Panc1 (cell line): Measurements from ENCODE around the gene WWOX. TPM values are rescaled to one million over a fixed set of nuclear protein-coding genes. Genes with fewer than 3 reads are reported as not detected.

Experiments
- ATAC-seq: fragments of 200-7000 bp; cut with Tn5 transposase; 2 replicates; pipeline ENCODE4 v1.9.1; 2020; ENCODE audit warnings: mild to moderate bottlenecking, moderate library complexity
- BruUV-seq: library from RNA; stranded (reverse); fragments of 400-500 nt; replicated peaks from 2 replicates; lab custom pipeline; 2021; lab: Mats Ljungman, UMichigan
- CTCF ChIA-PET: fragments of 300-600 bp; sonication (Branson Sonifier 250); formaldehyde crosslinking; loops from one replicate; lab custom pipeline; 2022; ENCODE audit warnings: antibody characterized with exemption; lab: Charles Lee
- POLR2A ChIA-PET: fragments of 300-600 bp; sonication (Branson Sonifier 250); formaldehyde crosslinking; loops from one replicate; lab custom pipeline; 2022; ENCODE audit warnings: antibody characterized with exemption; lab: Charles Lee
- DNase-seq: peaks from one replicate; pipeline ENCODE4 v3.0.0-alpha.2; 2010; ENCODE audit warnings: low read depth, low spot score
- H3K27ac ChIP-seq: 2 replicates; pipeline ENCODE4 v1.5.1; 2011; ENCODE audit warnings: mild to moderate bottlenecking, low read length, inconsistent platforms
- H3K27me3 ChIP-seq: fragments of 200-500 bp; sonication (Bioruptor generic); 2 replicates; pipeline ENCODE4 v1.6.0; 2014; ENCODE audit warnings: low read length, inconsistent platforms; ENCODE audit not compliant: control insufficient read depth, insufficient read depth
- H3K36me3 ChIP-seq: fragments of 200-500 bp; sonication (Bioruptor generic); 2 replicates; pipeline ENCODE4 v1.5.1; 2014; ENCODE audit warnings: inconsistent platforms, mild to moderate bottlenecking, low read length, moderate library complexity; ENCODE audit not compliant: control insufficient read depth, insufficient read depth
- H3K4me1 ChIP-seq: 2 replicates; pipeline ENCODE4 v1.5.1; 2011; ENCODE audit warnings: inconsistent platforms, mild to moderate bottlenecking, low read length, moderate library complexity; ENCODE audit not compliant: control insufficient read depth, insufficient read depth
- H3K4me3 ChIP-seq, 2 experiments: 2 replicates each; pipeline ENCODE4 v1.5.1; 2011 to 2012; ENCODE audit warnings: low read depth in 2 of 2, low read length in 2 of 2, mild to moderate bottlenecking in 2 of 2, inconsistent platforms in 1 of 2, moderate library complexity in 1 of 2
- H3K9me3 ChIP-seq: fragments of 200-500 bp; sonication (Bioruptor generic); 2 replicates; pipeline ENCODE4 v1.5.1; 2014; ENCODE audit warnings: low read depth, mild to moderate bottlenecking, inconsistent platforms, low read length, moderate library complexity; ENCODE audit not compliant: control insufficient read depth, insufficient read depth
- POLR2AphosphoS5 ChIP-seq: IDR thresholded peaks from 2 replicates; pipeline ENCODE4 v1.6.1; 2012; ENCODE audit warnings: mild to moderate bottlenecking, low read depth, low read length, moderate library complexity
- SIN3A ChIP-seq: IDR thresholded peaks from 2 replicates; pipeline ENCODE4 v1.6.1; 2012; ENCODE audit warnings: low read depth, mild to moderate bottlenecking, low read length, moderate library complexity, borderline replicate concordance; ENCODE audit not compliant: insufficient read depth
- TCF7L2 ChIP-seq: IDR thresholded peaks from 2 replicates; pipeline ENCODE4 v1.6.1; 2011; ENCODE audit warnings: mild to moderate bottlenecking, low read depth, low read length, inconsistent platforms
- in situ Hi-C: cut with HindIII; loops from 2 replicates; pipeline ENCODE4 v1.10.0; 2016; ENCODE audit warnings: low sequenced_read_pairs, low pct_unique_long_range_greater_than_20kb
- intact Hi-C: fragments of 100-400 bp; cut with micrococcal nuclease; formaldehyde crosslinking; loops from one replicate; pipeline ENCODE4 v1.10.0; 2022; ENCODE audit not compliant: unreplicated experiment
- total RNA-seq: library from RNA; stranded (reverse); gene quantifications from one replicate; pipeline ENCODE4 v1.2.1, GENCODE V29; 2021; ENCODE audit not compliant: unreplicated experiment
- TF ChIP-seq, protein P1 (sequence below), 2 experiments: IDR thresholded peaks; 2 replicates each; pipeline ENCODE4 v1.6.1; 2011 to 2012; ENCODE audit warnings: low read depth in 2 of 2, control low read depth in 1 of 2, low read length in 1 of 2, mild to moderate bottlenecking in 1 of 2, moderate library complexity in 1 of 2; ENCODE audit not compliant: insufficient read depth in 1 of 2
- TF ChIP-seq, protein P2 (sequence below): fragments of 450-650 bp; IDR thresholded peaks from 2 replicates; pipeline ENCODE4 v1.5.1; 2017; ENCODE audit warnings: mild to moderate bottlenecking

Gene WWOX
- total RNA-seq, 1 experiment from 2014 or later: 12.5 TPM

DNA sequence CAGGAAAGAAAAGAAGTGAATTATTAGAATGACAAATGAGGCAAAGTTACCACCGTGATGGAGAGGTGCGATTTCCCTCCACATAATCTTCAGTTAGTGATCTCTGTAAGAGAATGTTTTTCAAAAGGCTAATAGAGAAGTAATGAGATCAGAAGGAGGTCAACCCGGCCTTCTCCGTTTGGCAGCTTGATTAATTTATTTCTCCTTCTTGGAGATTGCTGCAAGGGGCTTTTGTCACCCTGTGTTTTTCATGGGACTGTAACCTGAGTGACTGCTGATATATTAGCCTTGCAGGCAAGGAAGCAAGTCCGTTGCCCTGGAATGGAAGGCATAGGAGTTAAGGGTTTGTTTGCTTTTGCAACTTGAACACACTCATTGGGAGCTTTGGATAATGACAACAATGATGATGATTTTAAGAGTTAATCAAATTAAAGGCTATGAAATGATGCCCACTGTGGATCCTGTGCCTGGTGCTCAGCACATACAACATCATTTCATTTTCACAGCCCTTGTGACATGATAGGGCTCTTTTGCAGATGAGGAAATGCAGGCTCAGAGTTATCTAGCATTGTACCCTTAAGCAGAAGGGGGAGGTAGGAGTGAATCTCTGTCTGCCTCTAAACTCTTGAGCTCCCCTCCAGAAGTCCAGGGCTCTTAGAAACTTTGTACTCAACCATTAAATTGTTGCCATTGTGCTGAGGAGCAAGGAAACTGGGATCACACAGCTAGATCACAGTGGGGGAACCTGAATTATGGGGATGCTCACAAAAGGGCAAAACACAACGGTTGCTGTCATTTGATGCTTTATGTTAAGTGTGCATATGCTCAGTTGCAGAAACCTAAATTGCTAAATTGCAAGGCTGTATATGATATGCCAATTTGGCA is 226.3 kb downstream of the WWOX start:
- ATAC-seq (no peak), DNase-seq (no peak)
- intact Hi-C loops: no loop called here
- no peaks in the 10 kb centered on the region for H3K4me1 ChIP-seq
- TF ChIP-seq POLR2AphosphoS5: no peak
- TF ChIP-seq, protein P1, sequence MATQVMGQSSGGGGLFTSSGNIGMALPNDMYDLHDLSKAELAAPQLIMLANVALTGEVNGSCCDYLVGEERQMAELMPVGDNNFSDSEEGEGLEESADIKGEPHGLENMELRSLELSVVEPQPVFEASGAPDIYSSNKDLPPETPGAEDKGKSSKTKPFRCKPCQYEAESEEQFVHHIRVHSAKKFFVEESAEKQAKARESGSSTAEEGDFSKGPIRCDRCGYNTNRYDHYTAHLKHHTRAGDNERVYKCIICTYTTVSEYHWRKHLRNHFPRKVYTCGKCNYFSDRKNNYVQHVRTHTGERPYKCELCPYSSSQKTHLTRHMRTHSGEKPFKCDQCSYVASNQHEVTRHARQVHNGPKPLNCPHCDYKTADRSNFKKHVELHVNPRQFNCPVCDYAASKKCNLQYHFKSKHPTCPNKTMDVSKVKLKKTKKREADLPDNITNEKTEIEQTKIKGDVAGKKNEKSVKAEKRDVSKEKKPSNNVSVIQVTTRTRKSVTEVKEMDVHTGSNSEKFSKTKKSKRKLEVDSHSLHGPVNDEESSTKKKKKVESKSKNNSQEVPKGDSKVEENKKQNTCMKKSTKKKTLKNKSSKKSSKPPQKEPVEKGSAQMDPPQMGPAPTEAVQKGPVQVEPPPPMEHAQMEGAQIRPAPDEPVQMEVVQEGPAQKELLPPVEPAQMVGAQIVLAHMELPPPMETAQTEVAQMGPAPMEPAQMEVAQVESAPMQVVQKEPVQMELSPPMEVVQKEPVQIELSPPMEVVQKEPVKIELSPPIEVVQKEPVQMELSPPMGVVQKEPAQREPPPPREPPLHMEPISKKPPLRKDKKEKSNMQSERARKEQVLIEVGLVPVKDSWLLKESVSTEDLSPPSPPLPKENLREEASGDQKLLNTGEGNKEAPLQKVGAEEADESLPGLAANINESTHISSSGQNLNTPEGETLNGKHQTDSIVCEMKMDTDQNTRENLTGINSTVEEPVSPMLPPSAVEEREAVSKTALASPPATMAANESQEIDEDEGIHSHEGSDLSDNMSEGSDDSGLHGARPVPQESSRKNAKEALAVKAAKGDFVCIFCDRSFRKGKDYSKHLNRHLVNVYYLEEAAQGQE (IDR thresholded peaks at IDR 0.05; ENCODE audit: insufficient read depth in 1 of 2, low read depth in 2 of 2, low read length in 1 of 2): no peak
- TF ChIP-seq SIN3A: no peak
- TF ChIP-seq, protein P2, sequence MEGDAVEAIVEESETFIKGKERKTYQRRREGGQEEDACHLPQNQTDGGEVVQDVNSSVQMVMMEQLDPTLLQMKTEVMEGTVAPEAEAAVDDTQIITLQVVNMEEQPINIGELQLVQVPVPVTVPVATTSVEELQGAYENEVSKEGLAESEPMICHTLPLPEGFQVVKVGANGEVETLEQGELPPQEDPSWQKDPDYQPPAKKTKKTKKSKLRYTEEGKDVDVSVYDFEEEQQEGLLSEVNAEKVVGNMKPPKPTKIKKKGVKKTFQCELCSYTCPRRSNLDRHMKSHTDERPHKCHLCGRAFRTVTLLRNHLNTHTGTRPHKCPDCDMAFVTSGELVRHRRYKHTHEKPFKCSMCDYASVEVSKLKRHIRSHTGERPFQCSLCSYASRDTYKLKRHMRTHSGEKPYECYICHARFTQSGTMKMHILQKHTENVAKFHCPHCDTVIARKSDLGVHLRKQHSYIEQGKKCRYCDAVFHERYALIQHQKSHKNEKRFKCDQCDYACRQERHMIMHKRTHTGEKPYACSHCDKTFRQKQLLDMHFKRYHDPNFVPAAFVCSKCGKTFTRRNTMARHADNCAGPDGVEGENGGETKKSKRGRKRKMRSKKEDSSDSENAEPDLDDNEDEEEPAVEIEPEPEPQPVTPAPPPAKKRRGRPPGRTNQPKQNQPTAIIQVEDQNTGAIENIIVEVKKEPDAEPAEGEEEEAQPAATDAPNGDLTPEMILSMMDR: no peak
- TF ChIP-seq TCF7L2: no peak
- H3K27me3 ChIP-seq: no peaks in the 10 kb centered on the region
- H3K36me3 ChIP-seq: no peaks in the 10 kb centered on the region
- in situ Hi-C loops: no loop called here
- POLR2A ChIA-PET: no interaction called here
- CTCF ChIA-PET: no interaction called here
- no peaks in the 10 kb centered on the region for H3K9me3 ChIP-seq
- no TSS peak for BruUV-seq
- no peak overlapping the region for H3K4me3 ChIP-seq
- no peak overlapping the region for H3K27ac ChIP-seq

DNA sequence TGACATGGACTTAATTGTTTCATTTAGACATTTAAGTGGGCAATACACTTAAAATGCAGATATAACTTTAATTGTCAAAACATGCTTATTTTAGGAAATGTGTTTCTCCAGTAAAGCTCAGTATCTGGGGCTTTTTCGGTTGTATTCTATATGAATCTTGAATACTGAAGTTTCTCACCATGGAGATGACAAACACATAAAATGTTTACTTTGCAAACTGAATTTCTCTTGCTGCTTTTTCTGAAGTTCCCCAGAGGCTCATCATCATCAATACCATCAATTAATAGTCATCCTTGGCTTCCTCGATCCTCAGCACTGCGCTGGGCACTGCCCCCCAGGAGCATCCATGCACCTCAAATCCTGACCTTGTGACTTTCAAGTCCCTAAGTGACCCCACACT is 227.3 kb downstream of the WWOX start:
- Histone ChIP-seq H3K27me3 (no peaks in the 10 kb centered on the region), H3K36me3 (no peaks in the 10 kb centered on the region), H3K9me3 (no peaks in the 10 kb centered on the region), H3K27ac (no peak overlapping the region), H3K4me3 (no peak overlapping the region), H3K4me1 (no peaks in the 10 kb centered on the region)
- in situ Hi-C loops (no loop called here), intact Hi-C loops (no loop called here)
- ChIA-PET CTCF (no interaction called here), POLR2A (no interaction called here)
- ATAC-seq: no peak
- BruUV-seq: no TSS peak
- DNase-seq: no peak
- TF ChIP-seq, protein P2: no peak
- TF ChIP-seq POLR2AphosphoS5 (no peak), SIN3A (no peak), TCF7L2 (no peak)
- TF ChIP-seq, protein P1 (IDR thresholded peaks at IDR 0.05; ENCODE audit: insufficient read depth in 1 of 2, low read depth in 2 of 2, low read length in 1 of 2): no peak
